HEK293T (cell line): ENCODE results near the gene CYGB.

Source experiments
- ARNT ChIP-seq: fragments of 450-650 bp; IDR thresholded peaks from 2 replicates; pipeline ENCODE4 v1.6.1; 2017; ENCODE audit warnings: mild to moderate bottlenecking
- BHLHE40 ChIP-seq: fragments of 450-650 bp; IDR thresholded peaks from 2 replicates; pipeline ENCODE4 v1.6.1; 2016; ENCODE audit warnings: mild to moderate bottlenecking, moderate library complexity, borderline replicate concordance
- CTBP1 ChIP-seq: fragments of 450-650 bp; IDR thresholded peaks from 2 replicates; pipeline ENCODE4 v1.6.1; 2016; ENCODE audit warnings: borderline replicate concordance
- ELF4 ChIP-seq: fragments of 450-650 bp; IDR thresholded peaks from 2 replicates; pipeline ENCODE4 v1.6.1; 2017; ENCODE audit warnings: antibody characterized with exemption
- FOXA1 ChIP-seq: fragments of 450-650 bp; IDR thresholded peaks from 2 replicates; pipeline ENCODE4 v1.6.1; 2016; ENCODE audit warnings: mild to moderate bottlenecking
- FOXM1 ChIP-seq: fragments of 450-650 bp; IDR thresholded peaks from 2 replicates; pipeline ENCODE4 v1.6.1; 2017; ENCODE audit warnings: mild to moderate bottlenecking, borderline replicate concordance
- HDGF ChIP-seq: fragments of 450-650 bp; IDR thresholded peaks from 2 replicates; pipeline ENCODE4 v1.6.1; 2017; ENCODE audit warnings: antibody characterized with exemption, borderline replicate concordance
- TARDBP ChIP-seq: fragments of 450-650 bp; IDR thresholded peaks from 2 replicates; pipeline ENCODE4 v1.6.1; 2016
- ZNF384 ChIP-seq: fragments of 450-650 bp; IDR thresholded peaks from 2 replicates; pipeline ENCODE4 v1.6.1; 2016

DNA sequence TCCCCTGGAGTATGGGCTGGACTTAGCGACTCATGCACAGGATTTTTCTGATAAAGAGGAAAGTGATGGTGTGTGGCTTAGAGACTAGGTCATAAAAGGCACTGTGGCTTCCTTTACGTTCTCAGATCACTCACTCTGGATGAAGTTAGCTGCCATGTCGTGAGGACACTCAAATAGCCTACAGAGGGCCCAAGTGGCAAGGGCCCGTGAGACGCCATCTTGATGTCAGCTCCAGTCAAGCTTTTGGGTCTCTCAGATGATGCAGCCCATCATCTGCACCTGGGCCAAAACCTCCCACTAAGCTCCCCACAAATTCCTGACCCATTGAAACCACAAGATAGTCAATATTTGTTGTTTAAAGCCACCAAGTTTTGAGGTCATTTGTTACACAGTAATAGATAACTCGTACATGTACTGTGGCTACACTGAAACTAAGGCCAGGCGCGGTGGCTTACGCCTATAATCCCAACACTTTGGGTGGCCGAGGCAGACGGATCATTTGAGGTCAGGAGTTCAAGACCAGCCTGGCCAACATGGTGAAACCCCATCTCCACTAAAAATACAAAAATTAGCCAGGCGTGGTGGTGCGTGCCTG is 33.5 kb upstream of the CYGB start:
- TF ChIP-seq CTBP1 (no peak), ELF4 (no peak), ARNT (no peak), HDGF (no peak), FOXM1 (no peak), TARDBP (no peak), ZNF384 (no peak), BHLHE40 (no peak), FOXA1 (no peak)
